GM18505 (cell line): Measurements from ENCODE around the gene ARHGEF18.
"Not testable (repeated sequence)": the region's sequence is repeated elsewhere in the genome, so short reads cannot be mapped to it uniquely, and the experiment has no call there.

Experiments
- ATAC-seq: cut with Tn5 transposase; IDR thresholded peaks from one replicate; pipeline ENCODE4 v1.9.1; 2021; ENCODE audit not compliant: unreplicated experiment
- POLR2A ChIP-seq: IDR thresholded peaks from 4 replicates; pipeline ENCODE4 v1.6.1; 2011; ENCODE audit warnings: borderline replicate concordance; ENCODE audit not compliant: insufficient read depth, insufficient read length; ENCODE audit errors: extremely low read depth

The ARHGEF18 gene

DNA sequence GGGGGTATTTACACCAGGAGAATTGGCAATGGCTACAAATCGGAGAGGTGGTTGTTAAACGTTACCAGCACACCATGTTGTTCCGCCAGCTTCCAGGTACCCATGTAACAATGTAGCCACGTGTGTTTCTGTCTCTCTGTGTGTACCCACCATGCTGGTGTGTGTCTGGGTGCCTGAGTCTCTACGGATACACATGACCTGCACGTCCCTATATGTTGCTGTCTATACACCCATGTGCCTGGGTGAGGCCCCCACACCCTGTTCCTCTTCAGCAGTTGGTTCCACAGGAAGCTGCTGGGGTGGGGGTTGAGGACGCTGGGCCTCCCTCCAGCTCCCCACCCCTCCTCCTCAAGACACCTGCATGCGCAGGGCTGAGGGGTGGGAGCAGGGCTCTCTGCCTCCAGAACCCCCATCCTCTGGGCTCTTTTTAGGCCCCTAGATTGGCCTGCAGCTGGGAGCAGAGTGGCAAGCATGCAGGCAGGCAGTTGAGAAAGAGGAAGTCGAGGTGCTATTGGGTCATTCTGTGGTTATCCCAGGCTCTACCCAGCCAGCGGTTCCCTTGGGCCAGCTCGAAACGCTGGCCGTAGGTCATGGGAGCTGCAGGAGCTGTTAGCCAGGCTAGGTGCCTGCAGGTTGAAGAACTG is at the start of gene ARHGEF18:
TSS of gene ARHGEF18 (plus strand) at position 351 of the 644 bp plus-strand sequence. CDS start 13,954 bp downstream, outside the sequence.
- ATAC-seq, result no peak

DNA sequence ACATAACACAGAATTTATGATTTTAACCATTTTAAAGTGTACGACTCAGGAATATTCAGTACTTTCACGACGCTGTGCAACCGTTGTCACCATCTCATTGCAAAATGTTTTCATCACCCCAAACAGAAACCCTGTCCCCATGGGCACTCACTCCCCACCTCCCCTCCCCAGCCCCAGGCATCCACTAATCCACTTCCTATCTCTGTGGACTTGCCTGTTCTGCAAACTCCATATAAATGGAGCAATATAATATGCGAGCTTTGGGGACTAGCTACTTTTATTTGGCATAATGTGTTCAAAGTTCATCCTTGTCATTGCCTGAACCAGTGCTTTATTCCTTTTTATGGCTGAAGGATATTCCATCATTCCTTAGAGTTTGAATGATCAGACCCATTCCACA is 47.2 kb upstream of the ARHGEF18 start:
- ATAC-seq, result no peak
- TF ChIP-seq POLR2A, result no peak

More for the DNA sequence above, at the start of gene ARHGEF18:
- TF ChIP-seq POLR2A, result peak; percentile 16

DNA sequence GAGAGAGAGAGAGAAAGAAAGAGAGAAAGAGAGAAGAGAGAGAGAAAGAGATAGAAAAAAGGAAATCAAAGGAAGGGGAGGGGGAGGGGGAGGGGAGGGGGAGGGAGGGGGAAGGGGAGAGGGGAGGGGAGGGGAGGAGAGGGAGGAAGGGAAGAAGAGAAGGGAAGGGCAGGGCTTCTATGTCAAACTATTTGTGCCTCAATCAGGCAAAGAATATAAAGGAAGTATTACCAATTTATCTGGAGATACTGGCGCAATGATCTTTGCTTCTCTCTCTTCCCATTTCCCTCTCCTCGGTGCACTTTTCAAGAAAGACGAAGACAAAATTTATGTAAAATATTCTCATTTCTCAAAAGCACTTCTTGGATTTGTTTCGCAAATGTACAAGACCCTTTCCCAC is 45.3 kb upstream of the ARHGEF18 start:
- no peak for TF ChIP-seq POLR2A
- ATAC-seq, result no peak

DNA sequence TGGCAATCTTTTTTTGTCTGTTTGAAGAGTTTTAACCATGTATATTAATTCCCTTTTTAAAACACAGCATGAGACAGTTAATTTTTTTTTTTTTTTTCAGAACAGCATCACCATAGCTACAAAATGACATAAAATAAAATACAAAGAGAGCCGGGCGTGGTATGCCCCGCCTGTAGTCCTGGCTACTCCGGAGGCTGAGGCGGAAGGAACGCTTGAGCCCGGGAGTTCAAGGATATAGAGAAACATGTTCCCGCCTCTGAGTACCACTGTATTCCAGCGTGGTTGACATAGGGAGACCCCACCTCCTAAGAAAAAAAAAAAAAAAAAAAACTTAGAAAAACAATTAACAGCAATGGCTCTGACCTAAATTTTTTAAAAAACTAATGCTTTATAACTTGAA is 44.5 kb upstream of the ARHGEF18 start:
- no peak for ATAC-seq
- TF ChIP-seq POLR2A, result no peak

DNA sequence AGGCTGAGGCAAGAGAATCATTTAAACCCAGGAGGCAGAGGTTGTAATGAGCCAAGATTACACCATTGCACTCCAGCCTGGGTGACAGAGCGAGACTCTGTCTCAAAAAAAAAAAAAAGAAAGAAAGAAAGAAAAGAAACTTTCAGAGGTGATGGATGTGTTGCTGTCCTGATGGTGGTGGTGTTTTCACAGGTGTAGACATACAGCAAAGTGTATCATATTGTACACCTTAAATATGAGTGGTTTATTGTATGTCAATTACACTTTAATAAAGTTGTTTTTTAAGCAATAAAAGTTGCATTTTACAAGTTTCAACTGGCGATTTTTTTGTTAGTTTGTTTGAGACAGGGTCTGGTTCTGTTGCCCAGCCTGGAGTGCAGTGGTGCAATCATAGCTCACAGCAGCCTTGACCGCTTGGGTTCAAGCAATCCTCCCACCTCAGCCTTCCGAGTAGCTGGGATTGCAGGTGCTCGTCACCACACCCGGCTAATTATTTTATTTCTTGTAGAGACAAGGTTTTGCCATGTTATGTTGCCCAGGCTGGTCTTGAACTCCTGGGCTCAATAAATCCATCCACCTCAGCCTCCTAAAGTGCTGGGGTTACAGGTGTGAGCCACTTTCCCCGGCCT is 41.0 kb upstream of the ARHGEF18 start:
- ATAC-seq, result no peak
- TF ChIP-seq POLR2A, result no peak

DNA sequence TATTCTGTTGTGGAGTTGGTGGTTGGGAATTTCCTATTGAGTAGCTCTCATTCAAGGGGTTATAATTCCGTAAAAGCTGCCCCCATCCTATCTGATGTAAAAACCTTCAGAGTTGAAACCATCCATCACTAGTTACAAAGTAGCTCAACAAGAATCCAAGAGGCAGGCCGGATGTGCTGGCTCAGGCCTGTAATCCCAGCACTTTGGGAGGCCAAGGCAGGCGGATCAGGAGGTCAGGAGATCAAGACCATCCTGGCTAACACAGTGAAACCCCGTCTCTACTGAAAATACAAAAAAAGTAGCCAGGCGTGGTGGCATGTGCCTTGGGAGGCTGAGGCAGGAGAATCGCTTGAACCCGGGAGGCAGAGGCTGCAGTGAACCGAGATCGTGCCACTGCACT is 40.4 kb upstream of the ARHGEF18 start:
- not testable (repeated sequence) for ATAC-seq

DNA sequence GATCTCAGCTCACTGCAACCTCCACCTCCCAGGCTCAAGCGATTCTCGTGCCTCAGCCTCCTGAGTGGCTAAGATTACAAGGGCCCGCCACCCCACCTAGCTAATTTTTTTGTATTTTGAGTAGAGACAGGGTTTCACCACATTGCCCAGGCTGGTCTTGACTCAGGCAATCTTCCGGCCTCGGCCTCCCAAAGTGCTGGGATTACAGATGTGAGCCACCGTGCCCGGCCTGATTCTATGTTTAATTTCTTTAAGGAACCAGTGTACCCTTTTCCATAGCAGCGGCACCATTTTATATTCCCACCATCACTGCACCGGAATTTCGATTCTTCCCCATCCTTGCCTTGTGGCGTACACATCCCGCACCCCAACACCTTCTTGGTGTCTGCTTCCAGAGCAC is 36.8 kb upstream of the ARHGEF18 start:
- TF ChIP-seq POLR2A, result no peak
- ATAC-seq, result no peak

DNA sequence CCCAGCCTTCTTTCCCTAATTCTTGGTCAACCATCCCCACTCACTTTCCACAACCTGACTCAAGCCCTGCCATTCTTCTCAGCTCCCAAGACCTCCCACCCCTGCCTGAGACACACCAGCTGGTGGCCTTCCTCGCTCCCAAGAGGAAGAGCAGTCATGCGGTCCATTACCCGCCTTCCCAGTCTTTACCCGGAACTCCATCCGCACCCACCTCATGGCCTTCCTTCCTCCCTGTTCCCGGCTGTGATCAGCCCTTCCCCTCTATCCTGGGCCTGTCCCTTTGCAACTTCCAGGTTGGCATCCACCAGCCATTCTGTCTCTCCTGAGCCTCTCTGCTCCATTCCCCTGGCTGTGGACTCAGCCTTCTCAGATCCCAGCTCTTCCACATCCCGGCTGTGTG is 35.9 kb upstream of the ARHGEF18 start:
- no peak for ATAC-seq
- TF ChIP-seq POLR2A, result no peak

DNA sequence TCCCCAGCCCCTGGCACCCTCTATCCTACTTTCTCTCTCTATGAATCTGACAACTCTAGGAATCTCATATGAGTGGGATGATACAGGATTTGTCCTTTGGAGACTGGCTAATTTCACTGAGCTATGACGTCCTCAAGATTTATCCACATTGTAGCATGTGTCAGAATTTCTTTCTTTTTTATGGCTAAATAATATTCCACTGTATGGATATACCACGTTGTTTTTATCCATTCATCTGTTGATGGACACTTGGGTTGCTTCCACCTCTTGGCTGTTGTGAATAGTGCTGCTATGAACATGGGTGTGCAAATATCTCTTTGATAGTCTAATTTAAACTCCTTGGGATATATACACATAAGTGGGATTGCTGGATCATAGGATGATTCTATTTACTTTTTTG is 30.6 kb upstream of the ARHGEF18 start:
- no peak for TF ChIP-seq POLR2A
- ATAC-seq, result no peak

DNA sequence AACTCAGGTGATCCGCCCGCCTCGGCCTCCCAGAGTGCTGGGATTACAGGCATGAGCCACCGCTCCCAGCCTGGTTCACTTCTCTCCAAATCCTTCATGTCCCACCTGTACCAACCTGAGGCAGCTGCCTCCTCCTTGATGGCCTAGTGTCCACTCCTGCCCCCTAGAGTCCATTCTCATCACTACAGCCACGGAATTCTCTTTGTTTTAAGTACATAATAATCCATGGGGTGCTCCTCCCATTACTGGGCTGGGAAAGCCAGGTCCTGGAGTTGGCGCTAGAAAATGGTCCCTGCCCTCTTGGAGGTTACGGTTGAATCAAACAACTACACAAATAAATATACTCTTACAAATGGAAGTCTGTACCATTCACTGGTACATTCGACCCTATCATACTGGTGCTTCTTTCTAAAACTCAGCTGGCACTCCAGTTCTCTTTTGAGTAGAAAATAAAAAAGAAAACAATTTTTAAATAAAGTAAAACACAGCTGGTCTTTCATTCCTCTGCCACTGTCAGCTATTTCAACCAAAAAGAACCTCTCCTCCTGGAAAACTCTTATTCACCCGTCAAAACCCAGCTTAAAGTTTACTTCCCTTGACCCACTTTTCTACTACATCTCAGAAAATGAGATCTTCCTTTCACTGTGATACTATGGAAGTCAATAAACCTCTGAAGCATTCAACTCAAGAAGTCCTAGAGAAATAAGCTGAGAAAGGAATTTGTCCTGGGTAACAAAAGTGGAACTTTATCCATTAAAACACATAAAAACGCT is 22.4 kb upstream of the ARHGEF18 start:
- ATAC-seq, result no peak

DNA sequence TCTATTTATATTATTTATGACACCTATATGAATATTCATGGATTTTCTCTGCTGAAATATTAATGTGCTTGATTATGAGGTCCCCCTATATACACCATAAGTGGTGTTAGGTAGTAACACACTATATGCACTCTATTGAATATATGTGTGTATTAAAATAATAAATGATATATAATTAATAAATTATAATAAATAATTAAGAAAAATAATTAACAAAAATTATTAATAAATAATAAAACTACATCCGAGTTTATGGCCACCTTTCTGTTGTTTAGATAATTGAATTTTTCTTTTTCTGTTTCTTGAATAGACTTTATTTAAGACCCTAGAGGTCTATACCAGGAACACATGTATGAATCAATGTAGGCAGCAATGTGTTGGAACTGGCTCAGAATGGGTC is 20.9 kb upstream of the ARHGEF18 start:
- ATAC-seq, result no peak
- TF ChIP-seq POLR2A, result no peak

More for the DNA sequence above, 22.4 kb upstream of the ARHGEF18 start:
- TF ChIP-seq POLR2A, result no peak

DNA sequence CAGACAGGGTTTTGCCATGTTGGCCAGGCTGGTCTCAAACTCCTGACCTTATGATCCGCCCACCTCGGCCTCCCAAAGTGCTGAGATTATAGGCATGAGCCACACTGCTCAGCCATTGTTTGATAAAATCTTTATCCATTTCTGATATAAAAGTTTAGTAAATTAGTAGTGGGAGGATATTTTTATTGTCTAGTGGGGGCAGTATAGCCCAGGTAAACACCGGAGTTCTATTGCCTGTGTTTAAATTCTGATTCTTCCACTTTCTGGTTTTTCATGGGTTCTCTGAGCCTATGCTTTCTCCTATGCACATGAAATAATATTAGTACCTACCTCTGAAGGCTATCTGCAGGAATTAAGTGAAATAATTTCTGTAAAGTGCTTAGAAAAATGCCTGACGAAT is 20.1 kb upstream of the ARHGEF18 start:
- no peak for TF ChIP-seq POLR2A
- ATAC-seq, result no peak

DNA sequence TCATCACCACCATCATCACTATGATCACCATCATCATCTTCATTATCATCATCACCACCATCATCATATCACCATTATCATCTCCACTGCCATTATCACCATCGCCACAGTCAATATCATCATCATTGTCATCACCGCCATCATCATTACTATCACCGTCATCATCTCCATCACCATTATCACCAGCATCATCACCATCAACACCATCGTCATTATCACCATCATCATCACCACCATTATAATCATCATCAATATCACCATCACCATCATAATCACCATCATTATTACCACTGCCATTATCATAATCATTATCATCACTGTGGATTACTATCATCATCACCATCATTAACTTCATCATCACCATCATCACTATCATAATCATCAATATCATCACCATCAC is 17.3 kb upstream of the ARHGEF18 start:
- no peak for ATAC-seq
- no peak for TF ChIP-seq POLR2A
